ENCODE data around the gene RPS16. TPM values are rescaled to one million over a fixed set of nuclear protein-coding genes. Genes with fewer than 3 reads are reported as not detected.
A peak's percentile ranks its signal among the peaks of the same experiment; 100 is the strongest.

The RPS16 gene
- total and polyA plus RNA-seq, 2 donors from 2014 or later, result 1,461 to 1,965 TPM

DNA sequence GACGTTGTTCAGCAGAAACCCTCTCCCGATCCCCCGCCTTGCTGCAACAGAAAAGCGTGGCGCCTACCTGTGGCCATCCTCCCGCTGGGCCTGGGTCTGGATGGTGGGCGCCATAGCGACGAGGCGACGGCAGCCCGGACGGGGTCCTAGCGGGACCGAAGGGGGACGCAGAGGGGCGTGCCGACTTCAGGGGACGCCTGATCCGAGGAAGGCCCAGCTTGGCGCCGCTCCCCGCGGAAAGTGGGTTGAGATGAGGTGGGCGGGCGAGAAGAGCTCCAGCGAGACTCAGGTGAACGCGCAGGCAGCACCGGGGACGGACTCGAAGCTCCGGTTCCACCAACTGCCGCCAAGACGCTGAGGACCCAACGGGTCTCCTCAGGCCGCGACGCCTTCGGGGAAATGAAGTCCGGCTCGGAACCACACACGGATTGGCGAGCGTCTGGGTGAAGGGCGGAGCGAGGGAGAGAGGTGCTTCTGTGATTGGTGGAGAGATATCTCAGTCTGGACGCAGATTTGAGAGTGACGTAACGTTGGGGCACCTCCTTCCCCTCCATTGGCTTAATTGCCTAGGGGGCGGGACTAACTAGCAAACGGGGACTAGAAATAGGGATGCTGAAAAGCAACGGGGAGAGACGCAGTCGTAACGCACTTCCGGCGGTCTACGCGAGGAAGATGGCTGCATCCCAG, 44.9 kb downstream of the RPS16 start, which contains the start of the genes MED29 and PAF1:
TSS of gene MED29 (plus strand) at position 628 of the 687 bp plus-strand sequence. CDS start at position 673, 45 bp downstream.
TSS of gene PAF1 (minus strand) at position 356 of the 687 bp plus-strand sequence. CDS start at position 114, 242 bp downstream.
- peaks cover 0 to 14% (median 8%) of the 10 kb centered on the region in 3 donors for H3K4me1 ChIP-seq (ENCODE audit: control insufficient read depth in 2 of 3, insufficient read depth in 2 of 3, low read depth in 1 of 3, low read length in 3 of 3)
- H3K4me3 ChIP-seq (ENCODE audit: low read length in 3 of 3), result peak within 1 kb of the TSS; percentile 94 to 97 (median 95)
- H3K9ac ChIP-seq (ENCODE audit: low read length in 3 of 3), result peak within 1 kb of the TSS; percentile 87 to 95 (median 94)
- intact Hi-C loops (cut with DNase I), result no loop called here
- H3K27me3 ChIP-seq (ENCODE audit: control insufficient read depth, insufficient read depth, low read length), result no peaks in the 10 kb centered on the region
- H3K9me3 ChIP-seq (ENCODE audit: control insufficient read depth in 2 of 3, insufficient read depth in 1 of 3, low read length in 3 of 3), result no peaks in the 10 kb centered on the region
- TF ChIP-seq, protein P1, sequence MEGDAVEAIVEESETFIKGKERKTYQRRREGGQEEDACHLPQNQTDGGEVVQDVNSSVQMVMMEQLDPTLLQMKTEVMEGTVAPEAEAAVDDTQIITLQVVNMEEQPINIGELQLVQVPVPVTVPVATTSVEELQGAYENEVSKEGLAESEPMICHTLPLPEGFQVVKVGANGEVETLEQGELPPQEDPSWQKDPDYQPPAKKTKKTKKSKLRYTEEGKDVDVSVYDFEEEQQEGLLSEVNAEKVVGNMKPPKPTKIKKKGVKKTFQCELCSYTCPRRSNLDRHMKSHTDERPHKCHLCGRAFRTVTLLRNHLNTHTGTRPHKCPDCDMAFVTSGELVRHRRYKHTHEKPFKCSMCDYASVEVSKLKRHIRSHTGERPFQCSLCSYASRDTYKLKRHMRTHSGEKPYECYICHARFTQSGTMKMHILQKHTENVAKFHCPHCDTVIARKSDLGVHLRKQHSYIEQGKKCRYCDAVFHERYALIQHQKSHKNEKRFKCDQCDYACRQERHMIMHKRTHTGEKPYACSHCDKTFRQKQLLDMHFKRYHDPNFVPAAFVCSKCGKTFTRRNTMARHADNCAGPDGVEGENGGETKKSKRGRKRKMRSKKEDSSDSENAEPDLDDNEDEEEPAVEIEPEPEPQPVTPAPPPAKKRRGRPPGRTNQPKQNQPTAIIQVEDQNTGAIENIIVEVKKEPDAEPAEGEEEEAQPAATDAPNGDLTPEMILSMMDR (IDR thresholded peaks at IDR 0.05; ENCODE audit: borderline replicate concordance, extremely low read depth, insufficient read depth), result no peak
- H3K27ac ChIP-seq (ENCODE audit: low read depth in 2 of 2, low read length in 2 of 2), result peak within 1 kb of the TSS; percentile 92 to 99
- DNase-seq (peak; percentile 99 to 100 (median 99)), FAIRE-seq (peak; percentile 99)
- peaks cover 10 to 38% (median 33%) of the 10 kb centered on the region in 3 donors for H3K36me3 ChIP-seq (ENCODE audit: control insufficient read depth in 2 of 3, insufficient read depth in 3 of 3, low read length in 3 of 3)

DNA sequence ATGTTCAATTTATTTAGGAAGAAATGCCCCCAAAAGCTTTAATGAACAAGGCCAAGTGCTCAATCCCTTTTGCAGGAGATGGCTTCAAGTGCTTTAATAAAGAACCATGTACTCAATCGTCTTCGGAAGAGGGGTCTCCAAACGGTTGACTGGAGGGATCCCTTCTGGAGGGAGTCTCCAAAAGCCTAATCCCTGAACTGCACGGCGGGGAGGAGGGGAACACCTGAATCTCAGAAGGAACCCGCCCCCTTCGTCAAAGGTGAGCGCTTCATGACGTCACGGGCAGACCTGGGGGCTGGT, 45.3 kb downstream of the RPS16 start:
- H3K9me3 ChIP-seq (ENCODE audit: control insufficient read depth in 2 of 3, insufficient read depth in 1 of 3, low read length in 3 of 3), result no peaks in the 10 kb centered on the region
- no peaks in the 10 kb centered on the region for H3K27me3 ChIP-seq (ENCODE audit: control insufficient read depth, insufficient read depth, low read length)
- DNase-seq (no peak), FAIRE-seq (no peak)
- H3K27ac ChIP-seq (ENCODE audit: low read depth in 2 of 2, low read length in 2 of 2), result peak overlapping the region; percentile 92 to 99
- TF ChIP-seq, protein P1 (IDR thresholded peaks at IDR 0.05; ENCODE audit: borderline replicate concordance, extremely low read depth, insufficient read depth), result no peak
- H3K4me1 ChIP-seq (ENCODE audit: control insufficient read depth in 2 of 3, insufficient read depth in 2 of 3, low read depth in 1 of 3, low read length in 3 of 3), result peaks cover 0 to 14% (median 8%) of the 10 kb centered on the region in 3 donors
- H3K9ac ChIP-seq (ENCODE audit: low read length in 3 of 3), result peak overlapping the region; percentile 87 to 95 (median 94)
- intact Hi-C loops (cut with DNase I), result no loop called here
- H3K4me3 ChIP-seq (ENCODE audit: low read length in 3 of 3), result peak overlapping the region; percentile 70 to 97 (median 94)
- peaks cover 10 to 38% (median 33%) of the 10 kb centered on the region in 3 donors for H3K36me3 ChIP-seq (ENCODE audit: control insufficient read depth in 2 of 3, insufficient read depth in 3 of 3, low read length in 3 of 3)

DNA sequence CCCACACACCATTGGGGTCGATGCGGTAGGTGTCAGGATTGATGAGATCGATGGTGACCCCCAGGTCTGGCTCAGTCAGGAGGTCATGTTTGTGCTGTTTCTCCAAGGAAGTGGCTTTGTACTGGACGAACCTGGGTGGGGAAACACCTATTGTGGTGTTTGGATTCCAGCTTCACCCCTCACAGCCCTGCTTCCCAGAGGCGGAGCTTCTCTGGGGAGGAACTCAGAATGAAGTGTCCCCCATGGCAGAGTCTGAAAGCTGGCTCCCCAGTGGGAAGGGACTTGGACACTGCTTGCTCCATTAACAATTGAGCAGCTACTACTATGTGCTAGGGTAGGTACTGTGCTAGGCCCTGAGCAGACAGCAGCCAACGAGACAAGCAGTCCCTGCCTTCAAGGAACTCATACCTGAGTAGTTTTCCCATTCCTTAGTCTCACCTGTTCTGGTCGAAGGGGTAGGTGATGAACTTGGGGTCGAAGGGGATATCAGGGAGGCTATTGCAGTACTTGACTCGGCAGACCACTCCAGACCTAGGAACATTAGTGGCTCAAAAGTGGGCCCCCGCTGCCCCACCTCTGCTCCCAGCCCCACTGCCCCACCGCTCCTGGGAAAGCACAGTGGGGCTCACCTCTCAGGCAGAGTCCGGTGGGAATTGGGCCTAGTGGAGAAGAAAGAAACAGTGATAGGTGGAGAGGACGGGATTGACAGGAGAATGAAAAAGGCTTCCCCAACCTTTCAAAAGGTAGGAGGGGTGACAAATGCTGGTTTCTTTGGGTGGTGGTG, 45.9 kb downstream of the RPS16 start:
- Histone ChIP-seq H3K4me3 (ENCODE audit: low read length in 3 of 3) (peak overlapping the region; percentile 70 to 97 (median 94)), H3K27me3 (ENCODE audit: control insufficient read depth, insufficient read depth, low read length) (no peaks in the 10 kb centered on the region), H3K27ac (ENCODE audit: low read depth in 2 of 2, low read length in 2 of 2) (peak overlapping the region in 1 of 2 donors; percentile 99), H3K36me3 (ENCODE audit: control insufficient read depth in 2 of 3, insufficient read depth in 3 of 3, low read length in 3 of 3) (peaks cover 10 to 38% (median 33%) of the 10 kb centered on the region in 3 donors), H3K9me3 (ENCODE audit: control insufficient read depth in 2 of 3, insufficient read depth in 1 of 3, low read length in 3 of 3) (no peaks in the 10 kb centered on the region), H3K9ac (ENCODE audit: low read length in 3 of 3) (peak overlapping the region; percentile 87 to 95 (median 94)), H3K4me1 (ENCODE audit: control insufficient read depth in 2 of 3, insufficient read depth in 2 of 3, low read depth in 1 of 3, low read length in 3 of 3) (peaks cover 0 to 14% (median 8%) of the 10 kb centered on the region in 3 donors)
- no peak for FAIRE-seq
- intact Hi-C loops (cut with DNase I), result no loop called here
- TF ChIP-seq, protein P1 (IDR thresholded peaks at IDR 0.05; ENCODE audit: borderline replicate concordance, extremely low read depth, insufficient read depth), result no peak
- DNase-seq, result peak in 2 of 5 donors; percentile 10 to 59
